Hindlimb muscle (tissue), 1 donor: Measurements from ENCODE around the gene PARP6. TPM values are rescaled to one million over a fixed set of nuclear protein-coding genes. Genes with fewer than 3 reads are reported as not detected.

Source experiments
- DNase-seq: peaks from one replicate; pipeline ENCODE4 v3.0.0-alpha.2; 2013
- polyA plus RNA-seq: library from polyadenylated mRNA; unstranded; fragments of 120-200 nt; gene quantifications from one replicate; pipeline ENCODE4 v1.2.1, GENCODE V29; 2013; ENCODE audit not compliant: insufficient read length

Gene PARP6
- polyA plus RNA-seq, 1 donor: 56.4 TPM

GRCh38 chr15:72230197-72231065 is 41.9 kb downstream of the PARP6 start:
- DNase-seq: peak; percentile 93

GRCh38 chr15:72229947-72230196 is 42.5 kb downstream of the PARP6 start:
- no peak for DNase-seq

DNA sequence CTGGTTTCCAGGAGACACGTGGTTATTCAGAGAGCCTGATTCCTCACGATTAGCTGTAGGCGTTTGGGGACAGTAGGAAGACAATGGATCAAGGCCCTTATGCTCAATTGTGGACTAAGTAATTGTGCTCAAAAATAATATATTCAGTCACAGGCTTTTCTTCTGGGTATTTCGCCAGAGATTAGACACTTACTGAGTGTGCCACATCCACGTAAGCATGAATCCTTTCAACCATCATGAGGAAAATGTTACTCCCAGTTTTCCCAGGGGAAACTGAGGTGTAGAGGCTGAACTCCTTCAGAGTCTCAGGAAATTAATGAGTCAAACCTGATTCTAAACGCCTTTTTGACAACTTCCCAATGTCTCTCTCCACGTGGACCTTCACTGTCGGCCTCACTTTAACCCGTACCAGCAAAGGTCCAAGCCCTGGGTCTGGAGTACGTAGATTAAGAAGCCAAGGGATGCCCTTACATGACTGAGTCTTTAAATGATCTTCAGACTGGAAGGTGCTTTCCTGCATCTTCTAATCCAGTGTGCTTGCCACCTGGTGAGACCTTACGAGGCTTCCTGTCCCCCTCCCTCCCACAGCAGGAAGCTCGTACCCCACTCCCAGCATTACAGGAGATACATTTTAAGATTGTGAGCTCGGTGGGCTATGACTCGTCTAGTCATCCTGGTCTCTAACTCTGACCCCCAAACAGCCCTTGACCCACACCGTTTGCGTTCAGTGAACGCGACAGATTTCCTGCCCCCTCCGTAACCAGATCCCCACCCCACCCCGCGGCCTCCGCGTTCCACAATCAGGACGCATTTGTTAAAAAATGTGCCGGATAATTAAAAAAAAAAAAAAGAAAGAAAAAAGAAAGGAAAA is 43.0 kb downstream of the PARP6 start:
- DNase-seq: peak; percentile 32

DNA sequence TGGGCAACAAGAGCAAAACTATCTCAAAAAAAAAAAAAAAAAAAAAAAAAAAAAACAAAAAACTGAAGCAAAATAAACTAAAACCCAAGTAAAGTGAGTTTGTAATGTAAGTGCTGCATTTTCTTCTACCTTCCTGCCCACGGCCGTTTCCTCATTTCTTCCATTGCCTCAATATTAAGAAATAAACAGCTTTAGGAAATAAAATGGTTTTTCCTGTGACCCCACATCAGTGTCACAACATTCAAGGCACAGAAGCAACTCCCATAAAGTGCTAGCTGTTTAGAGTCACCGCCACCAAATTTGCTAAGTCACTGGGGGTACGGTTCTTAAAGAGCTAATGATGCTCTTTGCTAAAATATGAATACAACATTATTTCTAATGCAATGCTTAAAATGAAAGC is 44.6 kb downstream of the PARP6 start:
- no peak for DNase-seq

- no peak for DNase-seq
Observed at GRCh38 chr15:72227192-72227586, 45.2 kb downstream of the PARP6 start.

GRCh38 chr15:72223278-72223677 is 49.1 kb downstream of the PARP6 start:
- no peak for DNase-seq

- DNase-seq: no peak
Observed at GRCh38 chr15:72222393-72222792, 50.0 kb downstream of the PARP6 start.

DNA sequence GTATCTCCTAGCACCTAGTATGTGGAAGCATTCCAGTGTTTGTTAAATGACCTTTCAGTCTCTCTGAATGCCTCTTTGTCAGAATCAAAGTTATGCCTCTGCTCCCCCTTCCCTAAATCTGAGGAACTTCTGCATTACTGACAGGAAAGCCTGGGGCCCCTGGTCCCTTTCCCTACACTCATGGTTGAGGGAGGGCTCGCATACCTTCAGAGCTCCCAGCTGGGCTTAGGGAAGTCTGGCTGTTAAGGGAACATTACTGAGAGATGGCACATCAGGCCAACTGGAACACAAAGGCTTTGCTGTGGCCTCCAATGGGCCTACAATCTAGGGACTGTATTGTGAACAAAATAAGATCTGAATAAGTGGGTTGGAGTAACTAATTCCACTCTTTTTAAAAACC is 51.7 kb downstream of the PARP6 start:
- DNase-seq: no peak

- DNase-seq: no peak
Observed at GRCh38 chr15:72217216-72217615, 55.1 kb downstream of the PARP6 start.

DNA sequence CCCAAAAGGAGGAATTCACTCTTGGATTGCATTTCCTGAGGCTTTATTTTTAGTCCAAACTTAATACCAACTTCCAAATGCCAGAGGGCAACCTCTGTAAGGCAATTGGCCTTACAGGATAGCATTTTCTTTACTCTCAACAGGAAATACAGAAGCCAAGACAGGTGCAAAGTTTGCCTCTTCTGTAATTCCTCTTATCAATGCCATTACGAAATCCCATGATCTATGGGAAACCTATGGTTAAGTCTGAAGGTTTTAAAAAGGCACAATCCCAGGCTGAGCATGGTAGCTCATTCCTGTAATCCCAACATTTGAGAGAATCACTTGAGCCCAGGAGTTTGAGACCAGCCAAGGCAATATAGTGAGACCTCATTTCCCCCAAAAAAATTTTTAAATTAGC is 56.3 kb downstream of the PARP6 start:
- no peak for DNase-seq

DNA sequence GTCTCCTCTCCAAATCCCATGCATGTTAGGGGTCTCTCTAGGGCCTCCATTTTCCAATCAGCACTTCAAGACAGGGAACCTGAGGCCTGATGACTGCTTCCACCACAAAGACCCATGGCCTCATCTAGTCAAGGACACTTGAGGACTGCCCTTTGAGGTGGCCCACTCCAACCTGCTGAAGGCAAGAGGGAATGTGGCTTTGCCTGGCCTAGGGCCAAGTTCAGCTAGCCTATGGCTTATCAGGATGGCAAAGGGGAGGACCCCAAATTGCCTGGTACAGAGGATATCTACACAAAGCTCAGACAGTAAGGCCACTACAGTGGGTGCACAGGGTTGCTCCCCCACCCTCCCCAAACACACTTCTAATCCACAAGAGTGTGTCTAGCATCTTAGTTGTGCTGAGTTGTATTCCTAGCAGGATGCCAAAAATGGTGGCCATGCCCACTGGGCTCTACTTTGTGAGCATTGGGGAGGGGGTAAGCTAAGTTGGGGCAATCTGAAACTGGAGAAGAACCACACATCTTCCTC is 64.7 kb downstream of the PARP6 start:
- no peak for DNase-seq

DNA sequence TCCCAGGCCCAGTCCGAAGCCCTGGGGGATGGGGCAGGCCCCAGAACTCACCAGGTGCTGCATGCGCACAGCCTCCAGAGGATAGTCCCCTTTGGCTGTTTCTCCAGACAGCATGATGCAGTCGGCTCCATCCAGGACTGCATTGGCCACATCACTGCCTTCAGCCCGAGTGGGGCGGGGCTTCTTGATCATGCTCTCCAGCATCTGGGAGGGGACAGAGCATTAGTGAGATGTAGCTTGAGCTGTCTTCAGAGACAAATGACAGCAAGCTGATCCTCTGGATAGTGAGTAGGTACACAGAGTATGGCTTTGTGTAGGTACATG is 65.7 kb downstream of the PARP6 start:
- DNase-seq: no peak

GRCh38 chr15:72205896-72206676 is 66.3 kb downstream of the PARP6 start:
- DNase-seq: no peak

DNA sequence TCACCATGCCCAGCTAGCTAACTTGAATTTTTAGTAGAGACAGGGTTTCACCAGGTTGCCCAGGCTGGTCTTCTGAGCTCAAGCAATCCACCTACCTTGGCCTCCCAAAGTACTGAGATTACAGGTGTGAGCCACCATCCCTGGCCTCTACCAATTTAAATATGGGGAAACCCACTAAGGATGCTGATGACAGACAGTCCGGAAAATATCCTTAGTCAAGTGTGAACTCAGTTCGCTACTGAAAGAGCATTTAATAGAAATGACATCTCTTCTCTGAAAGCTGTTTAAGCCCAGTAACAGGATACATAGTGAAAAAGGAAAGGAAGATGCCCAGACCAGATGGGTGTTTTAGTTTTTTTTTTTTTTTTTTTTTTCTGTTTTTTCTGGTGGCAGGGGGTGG is 67.1 kb downstream of the PARP6 start:
- no peak for DNase-seq

- DNase-seq: peak; percentile 76
Observed at GRCh38 chr15:72203507-72203837, 68.9 kb downstream of the PARP6 start.

GRCh38 chr15:72202801-72203506 is 69.4 kb downstream of the PARP6 start:
- no peak for DNase-seq

GRCh38 chr15:72202302-72202701 is 70.1 kb downstream of the PARP6 start:
- no peak for DNase-seq

GRCh38 chr15:72201391-72201921 is 70.9 kb downstream of the PARP6 start:
- no peak for DNase-seq

DNA sequence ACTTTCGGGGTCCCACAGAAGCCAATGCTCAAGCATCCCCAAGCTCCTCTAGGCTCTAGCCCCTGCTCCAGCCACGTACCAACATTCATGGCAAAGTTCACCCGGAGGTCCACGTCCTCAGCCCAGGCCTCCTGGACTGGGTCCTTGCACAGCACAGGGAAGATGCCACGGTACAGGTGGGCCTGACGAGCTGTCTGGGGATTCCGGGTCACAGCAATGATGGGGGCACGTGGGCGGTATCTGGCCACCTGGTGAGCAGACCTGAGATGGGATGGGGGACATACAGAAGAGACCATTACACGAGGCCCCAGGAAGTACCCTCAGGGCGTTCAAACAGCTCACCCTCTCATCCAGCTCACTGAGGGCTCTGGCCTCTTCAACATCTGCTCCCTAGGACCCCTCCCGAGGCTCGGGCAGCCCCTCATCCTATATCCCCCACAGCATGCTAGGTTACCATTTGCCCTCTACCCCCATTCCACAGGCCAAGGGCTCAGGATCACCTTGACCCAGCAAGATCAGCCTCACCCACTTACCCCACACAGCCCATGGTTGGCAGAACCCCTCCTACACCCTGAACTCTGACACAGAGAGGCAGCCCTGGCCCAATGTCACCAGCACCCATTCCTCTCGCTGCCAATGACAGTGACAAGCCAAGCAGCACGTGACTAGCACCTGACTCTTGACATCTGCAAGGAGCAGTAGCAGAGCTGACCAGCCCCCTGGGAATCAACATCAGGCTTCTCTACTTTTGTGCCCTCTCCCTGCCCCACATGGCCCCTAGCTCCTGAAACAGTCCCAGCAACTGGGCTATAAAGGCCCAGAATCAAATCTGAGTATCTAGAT is 71.7 kb downstream of the PARP6 start:
- DNase-seq: no peak

DNA sequence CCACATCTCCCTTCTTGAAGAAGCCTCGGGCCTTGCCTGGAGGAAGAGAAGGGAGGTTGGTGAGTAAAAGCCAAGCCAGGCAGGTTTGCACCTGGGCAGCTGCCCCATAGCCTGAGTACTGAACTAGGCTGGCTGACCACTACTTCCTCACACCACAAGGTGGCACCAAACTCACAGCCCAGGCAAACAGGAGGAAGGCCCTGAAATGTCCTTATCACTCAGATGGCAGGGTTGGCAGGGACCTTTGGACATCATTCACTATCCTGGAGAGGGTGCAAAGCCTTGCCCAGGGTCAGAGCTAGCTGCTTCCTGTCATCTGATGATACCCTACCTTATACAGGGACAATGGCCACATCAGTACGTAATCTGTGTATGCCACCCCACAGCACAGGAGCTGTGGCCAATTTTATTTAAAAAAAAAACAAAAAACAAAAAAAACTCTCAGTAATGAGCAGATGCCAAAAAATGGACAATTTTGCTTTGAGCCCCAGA is 72.6 kb downstream of the PARP6 start:
- peak; percentile 71 for DNase-seq

- no peak for DNase-seq
Observed at GRCh38 chr15:72199205-72199515, 73.2 kb downstream of the PARP6 start.
